Measurements from ENCODE around the gene MICOS13. TPM values are rescaled to one million over a fixed set of nuclear protein-coding genes. Genes with fewer than 3 reads are reported as not detected.
A peak's percentile ranks its signal among the peaks of the same experiment; 100 is the strongest.

Gene MICOS13
- total and polyA plus RNA-seq, 2 experiments from 2014 or later = 15.5 to 54.6 TPM

DNA sequence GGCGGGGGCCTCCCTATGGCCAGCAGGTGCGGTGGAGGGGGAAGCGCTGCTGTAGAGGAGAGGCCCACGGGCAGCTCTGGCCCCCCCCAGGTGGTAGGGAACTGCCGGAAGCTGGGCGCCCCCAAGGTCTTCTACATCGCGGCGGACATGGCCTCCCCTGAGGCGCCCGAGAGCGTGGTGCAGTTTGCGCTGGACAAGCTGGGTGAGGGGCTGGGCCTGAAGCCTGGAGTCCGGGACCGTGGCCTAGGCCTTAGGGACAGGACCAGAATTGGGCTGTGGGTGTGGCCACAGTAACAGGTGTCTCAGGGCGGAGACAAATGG lies 6.0 kb upstream of the MICOS13 start:
- Histone ChIP-seq H3K9me2 (ENCODE audit: insufficient read depth) (peaks cover 7% of the 10 kb centered on the region), H3K27ac (ENCODE audit: low read depth) (0 out of 2 replicates have a peak overlapping the region, but pooled peaks have one; percentile 39), H3K79me2 (replicated peaks; ENCODE audit: insufficient read depth) (peaks cover 12% of the 10 kb centered on the region), H3K4me2 (peak overlapping the region; percentile 82), H3K36me3 (ENCODE audit: insufficient read depth) (no peaks in the 10 kb centered on the region), H3K27me3 (ENCODE audit: insufficient read depth) (no peaks in the 10 kb centered on the region), H4K20me1 (replicated peaks; ENCODE audit: insufficient read depth) (0 out of 2 replicates have a peak, but pooled peaks cover 4% of the 10 kb centered on the region), H3K4me3 (peak overlapping the region; percentile 76), H3F3A (replicated peaks; ENCODE audit: low read depth) (peaks cover 9% of the 10 kb centered on the region), H3K4me1 (ENCODE audit: insufficient read depth) (peaks cover 2% of the 10 kb centered on the region; the same call in 1 of the 2 replicates), H2AFZ (no peak overlapping the region)
- DNase-seq (ENCODE audit: low spot score) = no peak
- ATAC-seq = no peak
- H3K27me3 Mint-ChIP-seq (ENCODE audit: insufficient read depth, low read depth, poor library complexity) = peaks cover 36% of the 10 kb centered on the region
- TF ChIP-seq, protein P1, sequence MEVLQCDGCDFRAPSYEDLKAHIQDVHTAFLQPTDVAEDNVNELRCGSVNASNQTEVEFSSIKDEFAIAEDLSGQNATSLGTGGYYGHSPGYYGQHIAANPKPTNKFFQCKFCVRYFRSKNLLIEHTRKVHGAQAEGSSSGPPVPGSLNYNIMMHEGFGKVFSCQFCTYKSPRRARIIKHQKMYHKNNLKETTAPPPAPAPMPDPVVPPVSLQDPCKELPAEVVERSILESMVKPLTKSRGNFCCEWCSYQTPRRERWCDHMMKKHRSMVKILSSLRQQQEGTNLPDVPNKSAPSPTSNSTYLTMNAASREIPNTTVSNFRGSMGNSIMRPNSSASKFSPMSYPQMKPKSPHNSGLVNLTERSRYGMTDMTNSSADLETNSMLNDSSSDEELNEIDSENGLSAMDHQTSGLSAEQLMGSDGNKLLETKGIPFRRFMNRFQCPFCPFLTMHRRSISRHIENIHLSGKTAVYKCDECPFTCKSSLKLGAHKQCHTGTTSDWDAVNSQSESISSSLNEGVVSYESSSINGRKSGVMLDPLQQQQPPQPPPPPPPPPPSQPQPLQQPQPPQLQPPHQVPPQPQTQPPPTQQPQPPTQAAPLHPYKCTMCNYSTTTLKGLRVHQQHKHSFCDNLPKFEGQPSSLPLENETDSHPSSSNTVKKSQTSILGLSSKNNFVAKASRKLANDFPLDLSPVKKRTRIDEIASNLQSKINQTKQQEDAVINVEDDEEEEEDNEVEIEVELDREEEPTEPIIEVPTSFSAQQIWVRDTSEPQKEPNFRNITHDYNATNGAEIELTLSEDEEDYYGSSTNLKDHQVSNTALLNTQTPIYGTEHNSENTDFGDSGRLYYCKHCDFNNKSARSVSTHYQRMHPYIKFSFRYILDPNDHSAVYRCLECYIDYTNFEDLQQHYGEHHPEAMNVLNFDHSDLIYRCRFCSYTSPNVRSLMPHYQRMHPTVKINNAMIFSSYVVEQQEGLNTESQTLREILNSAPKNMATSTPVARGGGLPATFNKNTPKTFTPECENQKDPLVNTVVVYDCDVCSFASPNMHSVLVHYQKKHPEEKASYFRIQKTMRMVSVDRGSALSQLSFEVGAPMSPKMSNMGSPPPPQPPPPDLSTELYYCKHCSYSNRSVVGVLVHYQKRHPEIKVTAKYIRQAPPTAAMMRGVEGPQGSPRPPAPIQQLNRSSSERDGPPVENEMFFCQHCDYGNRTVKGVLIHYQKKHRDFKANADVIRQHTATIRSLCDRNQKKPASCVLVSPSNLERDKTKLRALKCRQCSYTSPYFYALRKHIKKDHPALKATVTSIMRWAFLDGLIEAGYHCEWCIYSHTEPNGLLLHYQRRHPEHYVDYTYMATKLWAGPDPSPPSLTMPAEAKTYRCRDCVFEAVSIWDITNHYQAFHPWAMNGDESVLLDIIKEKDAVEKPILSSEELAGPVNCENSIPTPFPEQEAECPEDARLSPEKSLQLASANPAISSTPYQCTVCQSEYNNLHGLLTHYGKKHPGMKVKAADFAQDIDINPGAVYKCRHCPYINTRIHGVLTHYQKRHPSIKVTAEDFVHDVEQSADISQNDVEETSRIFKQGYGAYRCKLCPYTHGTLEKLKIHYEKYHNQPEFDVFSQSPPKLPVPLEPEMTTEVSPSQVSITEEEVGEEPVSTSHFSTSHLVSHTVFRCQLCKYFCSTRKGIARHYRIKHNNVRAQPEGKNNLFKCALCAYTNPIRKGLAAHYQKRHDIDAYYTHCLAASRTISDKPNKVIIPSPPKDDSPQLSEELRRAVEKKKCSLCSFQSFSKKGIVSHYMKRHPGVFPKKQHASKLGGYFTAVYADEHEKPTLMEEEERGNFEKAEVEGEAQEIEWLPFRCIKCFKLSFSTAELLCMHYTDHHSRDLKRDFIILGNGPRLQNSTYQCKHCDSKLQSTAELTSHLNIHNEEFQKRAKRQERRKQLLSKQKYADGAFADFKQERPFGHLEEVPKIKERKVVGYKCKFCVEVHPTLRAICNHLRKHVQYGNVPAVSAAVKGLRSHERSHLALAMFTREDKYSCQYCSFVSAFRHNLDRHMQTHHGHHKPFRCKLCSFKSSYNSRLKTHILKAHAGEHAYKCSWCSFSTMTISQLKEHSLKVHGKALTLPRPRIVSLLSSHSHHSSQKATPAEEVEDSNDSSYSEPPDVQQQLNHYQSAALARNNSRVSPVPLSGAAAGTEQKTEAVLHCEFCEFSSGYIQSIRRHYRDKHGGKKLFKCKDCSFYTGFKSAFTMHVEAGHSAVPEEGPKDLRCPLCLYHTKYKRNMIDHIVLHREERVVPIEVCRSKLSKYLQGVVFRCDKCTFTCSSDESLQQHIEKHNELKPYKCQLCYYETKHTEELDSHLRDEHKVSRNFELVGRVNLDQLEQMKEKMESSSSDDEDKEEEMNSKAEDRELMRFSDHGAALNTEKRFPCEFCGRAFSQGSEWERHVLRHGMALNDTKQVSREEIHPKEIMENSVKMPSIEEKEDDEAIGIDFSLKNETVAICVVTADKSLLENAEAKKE (CRISPR knock-in tag; IDR thresholded peaks at IDR 0.05) = no peak
- TF ChIP-seq EZH2phosphoT487 (IDR thresholded peaks at IDR 0.05; ENCODE audit: unreplicated experiment) (no peak), JUNB (IDR thresholded peaks at IDR 0.05; ENCODE audit: unreplicated experiment) (no peak), CREB1 (CRISPR knock-in tag; IDR thresholded peaks at IDR 0.05; ENCODE audit: low read depth) (no peak), ETS1 (IDR thresholded peaks at IDR 0.05) (no peak), EZH2 (IDR thresholded peaks at IDR 0.05; ENCODE audit: low read depth, unreplicated experiment) (no peak), ZNF114 (CRISPR knock-in tag; IDR thresholded peaks at IDR 0.05) (no peak), REST (IDR thresholded peaks at IDR 0.05; ENCODE audit: unreplicated experiment) (no peak), ZNF331 (CRISPR knock-in tag; IDR thresholded peaks at IDR 0.05; ENCODE audit: low read depth) (no peak), STAT1 (IDR thresholded peaks at IDR 0.05; ENCODE audit: unreplicated experiment) (no peak), POLR2AphosphoS5 (IDR thresholded peaks at IDR 0.05; ENCODE audit: low read depth) (no peak), NANOG (IDR thresholded peaks at IDR 0.05; ENCODE audit: borderline replicate concordance) (no peak)
- TF ChIP-seq, protein P2, sequence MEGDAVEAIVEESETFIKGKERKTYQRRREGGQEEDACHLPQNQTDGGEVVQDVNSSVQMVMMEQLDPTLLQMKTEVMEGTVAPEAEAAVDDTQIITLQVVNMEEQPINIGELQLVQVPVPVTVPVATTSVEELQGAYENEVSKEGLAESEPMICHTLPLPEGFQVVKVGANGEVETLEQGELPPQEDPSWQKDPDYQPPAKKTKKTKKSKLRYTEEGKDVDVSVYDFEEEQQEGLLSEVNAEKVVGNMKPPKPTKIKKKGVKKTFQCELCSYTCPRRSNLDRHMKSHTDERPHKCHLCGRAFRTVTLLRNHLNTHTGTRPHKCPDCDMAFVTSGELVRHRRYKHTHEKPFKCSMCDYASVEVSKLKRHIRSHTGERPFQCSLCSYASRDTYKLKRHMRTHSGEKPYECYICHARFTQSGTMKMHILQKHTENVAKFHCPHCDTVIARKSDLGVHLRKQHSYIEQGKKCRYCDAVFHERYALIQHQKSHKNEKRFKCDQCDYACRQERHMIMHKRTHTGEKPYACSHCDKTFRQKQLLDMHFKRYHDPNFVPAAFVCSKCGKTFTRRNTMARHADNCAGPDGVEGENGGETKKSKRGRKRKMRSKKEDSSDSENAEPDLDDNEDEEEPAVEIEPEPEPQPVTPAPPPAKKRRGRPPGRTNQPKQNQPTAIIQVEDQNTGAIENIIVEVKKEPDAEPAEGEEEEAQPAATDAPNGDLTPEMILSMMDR (conservative IDR thresholded peaks at IDR 0.05; ENCODE audit: low read depth in 2 of 2) = no peak
- peaks cover 8% of the 10 kb centered on the region; the same call in 1 of the 3 replicates for H3K9me3 Mint-ChIP-seq
- H3K27ac Mint-ChIP-seq = peak overlapping the region; percentile 43
- peaks cover 9% of the 10 kb centered on the region for H3K4me1 Mint-ChIP-seq
- peak overlapping the region; percentile 76 for H3K4me3 Mint-ChIP-seq
- peaks cover 16% of the 10 kb centered on the region for H3K36me3 Mint-ChIP-seq (ENCODE audit: low read depth)

All from GM23338 (cell line).